ENCODE measurements around the gene RAPGEF6.
"Not testable (repeated sequence)": the region's sequence is repeated elsewhere in the genome, so short reads cannot be mapped to it uniquely, and the experiment has no call there.

DNA sequence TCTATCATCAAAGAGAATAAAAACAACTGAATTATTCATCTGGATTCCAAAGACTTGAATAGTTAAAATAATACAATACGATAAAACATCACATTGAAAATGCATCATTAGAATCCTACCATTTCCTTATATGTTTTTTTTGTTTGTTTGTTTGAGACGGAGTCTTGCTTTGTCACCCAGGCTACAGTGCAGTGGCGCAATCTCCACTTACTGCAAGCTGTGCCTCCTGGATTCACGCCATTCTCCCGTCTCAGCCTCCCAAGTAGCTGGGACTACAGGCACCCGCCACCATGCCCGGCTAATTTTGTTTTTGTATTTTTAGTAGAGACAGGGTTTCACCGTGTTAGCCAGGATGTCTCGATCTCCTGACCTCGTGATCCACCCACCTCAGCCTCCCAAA lies 43.2 kb upstream of the RAPGEF6 start:
- TF ChIP-seq REST (IDR thresholded peaks at IDR 0.05; ENCODE audit: unreplicated experiment); EZH2 (IDR thresholded peaks at IDR 0.05; ENCODE audit: low read depth, unreplicated experiment); NANOG (IDR thresholded peaks at IDR 0.05; ENCODE audit: borderline replicate concordance); EZH2phosphoT487 (IDR thresholded peaks at IDR 0.05; ENCODE audit: unreplicated experiment); POLR2AphosphoS5 (IDR thresholded peaks at IDR 0.05; ENCODE audit: low read depth); ZNF331 (CRISPR knock-in tag; IDR thresholded peaks at IDR 0.05; ENCODE audit: low read depth); CREB1 (CRISPR knock-in tag; IDR thresholded peaks at IDR 0.05; ENCODE audit: low read depth); JUNB (IDR thresholded peaks at IDR 0.05; ENCODE audit: unreplicated experiment): not testable (repeated sequence)
- TF ChIP-seq, protein P1, sequence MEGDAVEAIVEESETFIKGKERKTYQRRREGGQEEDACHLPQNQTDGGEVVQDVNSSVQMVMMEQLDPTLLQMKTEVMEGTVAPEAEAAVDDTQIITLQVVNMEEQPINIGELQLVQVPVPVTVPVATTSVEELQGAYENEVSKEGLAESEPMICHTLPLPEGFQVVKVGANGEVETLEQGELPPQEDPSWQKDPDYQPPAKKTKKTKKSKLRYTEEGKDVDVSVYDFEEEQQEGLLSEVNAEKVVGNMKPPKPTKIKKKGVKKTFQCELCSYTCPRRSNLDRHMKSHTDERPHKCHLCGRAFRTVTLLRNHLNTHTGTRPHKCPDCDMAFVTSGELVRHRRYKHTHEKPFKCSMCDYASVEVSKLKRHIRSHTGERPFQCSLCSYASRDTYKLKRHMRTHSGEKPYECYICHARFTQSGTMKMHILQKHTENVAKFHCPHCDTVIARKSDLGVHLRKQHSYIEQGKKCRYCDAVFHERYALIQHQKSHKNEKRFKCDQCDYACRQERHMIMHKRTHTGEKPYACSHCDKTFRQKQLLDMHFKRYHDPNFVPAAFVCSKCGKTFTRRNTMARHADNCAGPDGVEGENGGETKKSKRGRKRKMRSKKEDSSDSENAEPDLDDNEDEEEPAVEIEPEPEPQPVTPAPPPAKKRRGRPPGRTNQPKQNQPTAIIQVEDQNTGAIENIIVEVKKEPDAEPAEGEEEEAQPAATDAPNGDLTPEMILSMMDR (conservative IDR thresholded peaks at IDR 0.05; ENCODE audit: low read depth in 2 of 2): not testable (repeated sequence)

Measured in GM23338 (cell line).